Thymus (tissue), 11 donors: ENCODE results near the gene KDELR1. TPM values are rescaled to one million over a fixed set of nuclear protein-coding genes. Genes with fewer than 3 reads are reported as not detected.
"Not testable (repeated sequence)": the region's sequence is repeated elsewhere in the genome, so short reads cannot be mapped to it uniquely, and the experiment has no call there.

Experiments used
- DNase-seq, 9 donors: peaks; one replicate each; pipeline ENCODE4 v3.0.0-alpha.2; 2013; ENCODE audit warnings: low spot score in 9 of 9, low read depth in 6 of 9, missing footprints in 1 of 9
- H3K27ac ChIP-seq, 2 donors: one replicate each; pipeline ENCODE4 v1.5.1; 2013; ENCODE audit warnings: control low read depth in 1 of 2, low read depth in 1 of 2, low read length in 1 of 2, mild to moderate bottlenecking in 1 of 2, moderate library complexity in 1 of 2
- H3K27me3 ChIP-seq, 2 donors: one replicate each; pipeline ENCODE4 v1.5.1; 2013; ENCODE audit warnings: low read length in 1 of 2; ENCODE audit not compliant: control insufficient read depth in 2 of 2, insufficient read depth in 1 of 2
- H3K36me3 ChIP-seq, 2 donors: one replicate each; pipeline ENCODE4 v1.5.1; 2013; ENCODE audit warnings: low read length in 1 of 2, mild to moderate bottlenecking in 1 of 2, moderate library complexity in 1 of 2; ENCODE audit not compliant: control insufficient read depth in 2 of 2, insufficient read depth in 2 of 2
- H3K4me1 ChIP-seq, 2 donors: one replicate each; pipeline ENCODE4 v1.5.1; 2013; ENCODE audit warnings: low read length in 2 of 2; ENCODE audit not compliant: control insufficient read depth in 2 of 2, insufficient read depth in 2 of 2
- H3K4me3 ChIP-seq, 2 donors: one replicate each; pipeline ENCODE4 v1.5.1; 2013; ENCODE audit warnings: low read length in 2 of 2, control low read depth in 1 of 2, mild to moderate bottlenecking in 1 of 2
- H3K9me3 ChIP-seq, 2 donors: one replicate each; pipeline ENCODE4 v1.5.1; 2013; ENCODE audit warnings: low read length in 1 of 2, mild to moderate bottlenecking in 1 of 2; ENCODE audit not compliant: control insufficient read depth in 2 of 2, insufficient read depth in 1 of 2
- WGBS: extraction: QIAGEN DNeasy Blood & Tissue Kit; methylation state at CpG from one replicate; pipeline ENCODE4 v1.1.7; 2013; 5-methylcytosine and 5-hydroxymethylcytosine counted together
- polyA plus RNA-seq: library from polyadenylated mRNA; stranded (reverse); fragments of 200-250 nt; gene quantifications from one replicate; pipeline ENCODE4 v1.2.3, GENCODE V29; 2013
- total RNA-seq: library from RNA; stranded (reverse); fragments of 120-200 nt; gene quantifications from one replicate; pipeline ENCODE4 v1.2.4, GENCODE V29; 2013
- donor health status: healthy.

KDELR1 gene
- total and polyA plus RNA-seq, 2 donors: 20.7 to 81.0 TPM

- 95% methylated on average over 8 of the region's 8 CpGs for WGBS
- no peak overlapping the region for H3K27ac ChIP-seq
- H3K4me3 ChIP-seq: no peak overlapping the region
- DNase-seq: no peak
- no peaks in the 10 kb centered on the region for H3K4me1 ChIP-seq
- H3K9me3 ChIP-seq: no peaks in the 10 kb centered on the region
- H3K27me3 ChIP-seq: no peaks in the 10 kb centered on the region
- H3K36me3 ChIP-seq: peaks cover 47 to 63% of the 10 kb centered on the region in 2 donors
Observed at GRCh38 chr19:48382286-48382685, 9.1 kb downstream of the KDELR1 start.

DNA sequence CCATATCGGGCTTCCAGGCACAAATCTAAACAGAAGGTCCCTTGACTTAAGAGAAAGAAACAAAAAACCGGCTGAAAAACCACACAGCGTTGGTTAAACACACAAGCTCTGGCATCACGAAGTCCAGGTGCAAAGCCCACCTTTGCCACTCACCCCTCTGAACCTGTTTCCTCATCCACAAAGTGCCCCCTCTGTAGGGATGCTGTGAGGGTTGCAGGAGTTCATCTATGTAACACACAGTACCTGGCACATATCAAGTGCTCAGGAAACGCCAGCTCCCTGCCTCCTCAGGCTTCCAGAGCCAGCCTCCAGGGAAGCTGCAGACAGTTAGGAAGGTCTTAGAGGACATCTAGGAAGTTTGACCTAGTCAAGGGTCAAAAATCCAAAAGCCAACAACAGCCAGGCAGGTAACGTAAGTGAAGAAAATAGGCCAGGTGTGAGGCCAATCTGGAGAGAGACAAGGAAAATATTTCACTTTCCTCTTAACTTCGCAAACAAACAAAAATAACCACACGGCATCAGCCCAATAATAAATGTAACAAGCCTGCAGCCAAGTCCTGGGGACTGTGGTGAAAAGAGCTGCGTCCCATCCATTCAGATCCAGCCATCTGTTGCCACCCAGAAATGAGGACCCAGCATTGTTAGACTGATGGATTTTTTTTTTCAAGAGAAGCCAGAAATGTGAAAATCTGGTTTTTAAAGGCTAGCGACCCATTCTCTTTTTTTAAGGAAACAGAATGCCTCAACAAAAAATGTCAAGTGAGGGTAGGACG lies 10.0 kb downstream of the KDELR1 start:
- Histone ChIP-seq H3K27me3 (no peaks in the 10 kb centered on the region), H3K4me1 (no peaks in the 10 kb centered on the region), H3K36me3 (peaks cover 45 to 54% of the 10 kb centered on the region in 2 donors), H3K9me3 (no peaks in the 10 kb centered on the region), H3K27ac (no peak overlapping the region), H3K4me3 (no peak overlapping the region)
- WGBS: 97% methylated on average over 11 of the region's 11 CpGs
- DNase-seq: no peak

DNA sequence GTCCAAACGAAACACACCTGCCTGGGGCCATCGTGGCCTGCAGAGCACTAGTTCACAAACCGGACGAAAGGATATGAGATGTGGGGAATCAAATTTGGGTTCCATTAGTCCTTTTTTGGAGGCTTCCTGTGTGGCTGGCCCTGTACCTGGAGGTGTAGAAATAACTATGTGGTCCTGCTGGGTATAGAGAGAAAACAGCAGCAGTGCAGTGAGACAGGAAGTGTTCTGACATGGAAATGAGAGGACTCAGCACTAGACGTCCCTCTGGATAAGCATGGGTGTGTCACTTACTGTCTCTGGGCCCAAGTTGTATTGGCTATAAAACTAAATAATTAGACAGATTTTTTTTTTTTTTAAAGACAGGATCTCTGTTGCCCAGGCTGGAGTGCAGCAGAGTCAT lies 12.3 kb downstream of the KDELR1 start:
- no peaks in the 10 kb centered on the region for H3K27me3 ChIP-seq
- no peaks in the 10 kb centered on the region for H3K9me3 ChIP-seq
- H3K4me3 ChIP-seq: no peak overlapping the region
- peaks cover 26 to 32% of the 10 kb centered on the region in 2 donors for H3K36me3 ChIP-seq
- no peak overlapping the region for H3K27ac ChIP-seq
- H3K4me1 ChIP-seq: no peaks in the 10 kb centered on the region
- DNase-seq: no peak
- WGBS: 88% methylated on average over 5 of the region's 5 CpGs

- no peak overlapping the region for H3K27ac ChIP-seq
- no peak for DNase-seq
- whole genome bisulfite sequencing: 98% methylated on average over 10 of the region's 10 CpGs
- H3K27me3 ChIP-seq: peaks cover 0 to 3% of the 10 kb centered on the region in 2 donors
- peaks cover 18 to 23% of the 10 kb centered on the region in 2 donors for H3K36me3 ChIP-seq
- H3K4me3 ChIP-seq: no peak overlapping the region
- no peaks in the 10 kb centered on the region for H3K9me3 ChIP-seq
- H3K4me1 ChIP-seq: no peaks in the 10 kb centered on the region
Observed at GRCh38 chr19:48378194-48378570, 13.2 kb downstream of the KDELR1 start.

DNA sequence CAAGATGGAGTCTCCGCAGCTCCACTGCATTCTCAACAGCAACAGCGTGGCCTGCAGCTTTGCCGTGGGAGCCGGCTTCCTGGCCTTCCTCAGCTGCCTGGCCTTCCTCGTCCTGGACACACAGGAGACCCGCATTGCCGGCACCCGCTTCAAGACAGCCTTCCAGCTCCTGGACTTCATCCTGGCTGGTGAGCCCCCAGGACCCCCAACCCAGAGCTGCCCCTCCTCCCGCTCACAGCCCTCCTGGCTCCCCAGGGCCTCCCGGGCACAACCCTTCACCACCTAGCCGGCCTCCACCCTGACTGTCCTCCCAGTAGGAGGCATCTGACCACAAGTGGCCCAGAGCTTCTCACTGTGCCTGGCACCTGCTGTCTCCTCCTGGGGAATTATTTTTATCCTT lies 17.8 kb downstream of the KDELR1 start:
- no peaks in the 10 kb centered on the region for H3K9me3 ChIP-seq
- H3K4me3 ChIP-seq: no peak overlapping the region
- no peak overlapping the region for H3K27ac ChIP-seq
- H3K27me3 ChIP-seq: peaks cover 0 to 3% of the 10 kb centered on the region in 2 donors
- 96% methylated on average over 11 of the region's 11 CpGs for WGBS
- DNase-seq: no peak
- H3K36me3 ChIP-seq: no peaks in the 10 kb centered on the region
- no peaks in the 10 kb centered on the region for H3K4me1 ChIP-seq

DNA sequence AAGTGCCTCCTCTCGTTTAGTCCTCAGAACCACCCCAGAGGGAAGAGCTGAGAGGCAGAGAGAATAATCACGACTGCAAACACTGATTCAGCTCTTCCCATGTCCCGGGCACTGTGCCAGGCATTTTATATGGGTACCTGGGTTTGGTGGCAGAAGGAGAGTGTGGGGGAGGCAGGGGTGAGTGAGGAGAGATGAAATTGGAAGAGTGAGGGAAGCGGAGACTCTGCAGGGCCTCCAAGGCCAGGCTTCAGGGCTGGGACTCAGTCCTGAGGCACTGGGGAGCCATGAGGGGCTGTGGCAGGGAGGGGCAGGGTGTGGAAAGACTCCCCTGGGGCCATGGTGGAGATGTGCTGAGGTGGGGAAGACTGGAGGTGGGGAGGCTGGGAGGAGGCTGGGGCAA lies 18.4 kb downstream of the KDELR1 start:
- H3K27ac ChIP-seq: no peak overlapping the region
- H3K36me3 ChIP-seq: no peaks in the 10 kb centered on the region
- H3K9me3 ChIP-seq: no peaks in the 10 kb centered on the region
- H3K27me3 ChIP-seq: peaks cover 0 to 3% of the 10 kb centered on the region in 2 donors
- H3K4me3 ChIP-seq: no peak overlapping the region
- WGBS: 81% methylated on average over 4 of the region's 4 CpGs
- H3K4me1 ChIP-seq: no peaks in the 10 kb centered on the region
- no peak for DNase-seq

DNA sequence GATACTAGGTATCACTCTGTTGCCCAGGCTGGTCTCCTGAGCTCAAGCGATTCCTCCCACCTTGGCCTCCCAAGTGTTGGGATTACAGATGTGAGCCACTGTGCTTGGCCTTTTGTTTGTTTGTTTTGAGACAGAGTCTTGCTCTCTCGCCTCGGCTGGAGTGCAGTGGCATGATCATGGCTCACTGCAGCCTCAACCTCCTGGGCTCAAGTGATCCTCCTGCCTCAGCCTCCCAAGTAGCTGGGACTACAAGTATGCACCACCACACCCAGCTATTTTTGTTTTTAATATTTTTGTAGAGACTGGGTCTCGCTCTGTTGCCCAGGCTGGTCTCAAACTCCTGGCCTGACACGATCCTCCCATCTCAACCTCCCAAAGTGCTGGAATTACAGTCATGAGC lies 19.6 kb downstream of the KDELR1 start:
- not testable (repeated sequence) for H3K27me3 ChIP-seq, H3K27ac ChIP-seq, DNase-seq, H3K4me1 ChIP-seq, H3K36me3 ChIP-seq, H3K9me3 ChIP-seq, H3K4me3 ChIP-seq
- WGBS: 97% methylated on average over 5 of the region's 5 CpGs

DNA sequence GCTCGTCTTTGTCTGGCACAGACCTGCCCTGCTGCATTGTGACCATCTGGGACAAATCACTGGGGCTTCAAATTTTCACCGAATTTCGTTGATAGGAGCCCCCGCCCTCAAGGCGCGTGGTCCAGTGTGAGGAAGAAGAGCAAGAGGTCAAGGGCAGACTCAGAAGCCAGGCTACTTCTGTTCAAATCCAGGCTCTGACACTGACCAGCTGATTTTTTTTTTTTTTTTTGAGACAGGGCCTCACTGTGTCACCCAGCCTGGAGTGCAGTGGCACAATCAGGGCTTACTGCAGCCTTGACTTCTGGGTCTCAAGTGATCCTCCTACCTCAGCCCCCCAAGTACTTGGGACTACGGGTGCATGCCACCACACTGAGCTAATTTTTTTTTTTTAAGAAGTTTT lies 20.0 kb downstream of the KDELR1 start:
- H3K27me3 ChIP-seq: peaks cover 0 to 3% of the 10 kb centered on the region in 2 donors
- H3K36me3 ChIP-seq: no peaks in the 10 kb centered on the region
- no peak for DNase-seq
- H3K27ac ChIP-seq: no peak overlapping the region
- 91% methylated on average over 7 of the region's 7 CpGs for WGBS
- H3K9me3 ChIP-seq: no peaks in the 10 kb centered on the region
- no peak overlapping the region for H3K4me3 ChIP-seq
- no peaks in the 10 kb centered on the region for H3K4me1 ChIP-seq

DNA sequence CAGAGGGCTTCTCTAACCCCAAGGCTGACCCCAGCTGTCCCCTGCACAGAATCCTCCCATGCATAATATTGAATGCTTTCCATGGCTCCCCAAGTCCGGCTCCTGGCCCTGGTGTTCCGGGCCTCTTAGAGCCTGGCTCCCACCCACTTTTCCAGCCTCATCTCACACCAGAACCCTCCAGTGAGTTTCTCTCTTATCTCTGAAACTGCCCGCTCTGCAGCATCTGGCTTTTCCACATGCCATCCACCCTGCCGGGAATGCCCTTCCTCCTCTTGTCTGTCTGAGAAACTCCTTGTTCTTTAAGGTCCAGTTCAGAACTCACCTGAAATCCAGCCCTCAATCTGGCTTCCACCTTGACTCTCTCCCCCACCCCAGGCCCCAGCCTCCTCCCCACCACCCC lies 20.4 kb downstream of the KDELR1 start:
- H3K9me3 ChIP-seq: no peaks in the 10 kb centered on the region
- H3K4me1 ChIP-seq: no peaks in the 10 kb centered on the region
- H3K27ac ChIP-seq: no peak overlapping the region
- no peaks in the 10 kb centered on the region for H3K36me3 ChIP-seq
- peaks cover 0 to 3% of the 10 kb centered on the region in 2 donors for H3K27me3 ChIP-seq
- 98% methylated on average over 4 of the region's 4 CpGs for WGBS
- no peak for DNase-seq
- no peak overlapping the region for H3K4me3 ChIP-seq
